ENCODE results near the gene IFNGR1. TPM values are rescaled to one million over a fixed set of nuclear protein-coding genes. Genes with fewer than 3 reads are reported as not detected.

The IFNGR1 gene
- total RNA-seq, 1 experiment from 2014 or later: 27.1 TPM

DNA sequence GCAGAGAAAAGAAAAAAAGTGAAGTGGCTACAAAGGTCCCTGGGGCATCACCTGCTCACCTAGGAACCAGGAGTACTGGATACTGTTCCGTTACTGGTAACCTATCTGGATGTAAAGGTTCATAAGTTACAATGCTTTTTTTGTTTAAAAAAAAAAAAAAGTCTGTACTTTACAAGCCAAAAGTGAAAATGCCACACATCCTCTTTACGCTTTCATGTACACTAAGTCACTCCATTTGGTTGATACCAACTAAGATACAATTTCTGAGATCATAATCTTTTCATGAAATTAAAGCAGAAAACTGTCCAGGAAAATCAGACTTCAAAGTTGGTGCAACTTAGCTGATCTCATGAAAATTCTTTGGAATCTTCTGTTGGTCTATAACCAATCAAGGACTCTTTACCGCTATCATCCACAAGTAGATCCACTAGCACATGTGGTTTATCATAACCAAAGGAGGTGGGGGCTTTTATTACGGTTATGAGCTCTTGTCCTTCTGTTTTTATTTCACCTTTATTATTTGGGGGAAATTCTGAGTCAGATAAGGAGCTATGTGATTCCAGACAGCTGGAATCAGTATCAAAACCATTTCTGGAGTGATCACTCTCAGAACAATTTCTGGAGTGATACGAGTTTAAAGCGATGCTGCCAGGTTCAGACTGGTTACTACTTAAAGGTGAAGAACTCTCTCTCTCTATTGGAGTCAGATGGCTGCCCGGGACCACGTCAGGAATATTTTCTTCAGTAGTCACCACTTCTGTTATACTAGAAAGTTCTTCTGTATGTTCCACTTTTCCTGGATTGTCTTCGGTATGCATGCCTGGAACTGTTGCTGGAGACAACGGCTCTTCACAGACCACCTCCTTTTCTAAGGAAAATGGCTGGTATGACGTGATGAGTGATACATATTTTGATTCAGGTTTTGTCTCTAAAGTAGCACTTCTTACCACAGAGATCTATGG, 21.2 kb downstream of the IFNGR1 start:
- ChIA-PET POLR2A (no interaction called here), CTCF (interaction anchor here (1.5 kb wide), 1 partner anchor 104 kb away, joined by 3 read pairs; no protein-coding TSS in a partner anchor), RAD21 (ENCODE audit: low non-redundant PET in 1 of 2, low total read pairs in 2 of 2, uncharacterized antibody in 2 of 2, unreplicated experiment in 2 of 2) (no interaction called here)
- Histone ChIP-seq H3K9me3 (ENCODE audit: control insufficient read depth in 1 of 2, insufficient read depth in 1 of 2, low read depth in 1 of 2, low read length in 2 of 2) (no peaks in the 10 kb centered on the region), H3K36me3 (ENCODE audit: control insufficient read depth in 1 of 2, insufficient read depth in 2 of 2, low read length in 2 of 2) (peaks cover 8% of the 10 kb centered on the region in 2 experiments; a peak in 3 of 4 replicates), H3K27ac (ENCODE audit: low read depth, low read length) (no peak overlapping the region), H3K4me3 (replicated peaks in 1 of 2; ENCODE audit: low read depth in 1 of 2, low read length in 2 of 2) (no peak overlapping the region), H3K4me2 (ENCODE audit: low read length) (no peak overlapping the region), H3K79me2 (ENCODE audit: insufficient read depth, low read length) (no peaks in the 10 kb centered on the region), H3K9me2 (ENCODE audit: insufficient read depth) (no peaks in the 10 kb centered on the region), H3K9ac (ENCODE audit: low read length) (no peak overlapping the region), H3K27me3 (ENCODE audit: insufficient read depth, low read length) (no peaks in the 10 kb centered on the region), H4K20me1 (ENCODE audit: insufficient read depth) (no peaks in the 10 kb centered on the region), H2AFZ (ENCODE audit: low read depth, low read length, poor library complexity, severe bottlenecking) (no peak overlapping the region), H3K4me1 (ENCODE audit: control insufficient read depth in 1 of 2, insufficient read depth in 2 of 2, low read length in 2 of 2) (no peaks in the 10 kb centered on the region)
- no peak for TF ChIP-seq SIN3A (IDR thresholded peaks at IDR 0.05; ENCODE audit: low read depth)
- no peak for TF ChIP-seq CBX3 (IDR thresholded peaks at IDR 0.05; ENCODE audit: low read depth)
- no peak for TF ChIP-seq SP1 (IDR thresholded peaks at IDR 0.05; ENCODE audit: low read depth)
- TF ChIP-seq EZH2phosphoT487 (IDR thresholded peaks at IDR 0.05; ENCODE audit: borderline replicate concordance): no peak
- TF ChIP-seq CEBPB (IDR thresholded peaks at IDR 0.05; ENCODE audit: low read depth): no peak
- no peak for TF ChIP-seq YY1 (IDR thresholded peaks at IDR 0.05; ENCODE audit: extremely low read depth, insufficient replicate concordance, low read depth, low read length)
- TF ChIP-seq ELF1 (IDR thresholded peaks at IDR 0.05; ENCODE audit: borderline replicate concordance, low read depth): no peak
- no peak for TF ChIP-seq RAD21 (IDR thresholded peaks at IDR 0.05; ENCODE audit: low read depth)
- TF ChIP-seq, protein P1, sequence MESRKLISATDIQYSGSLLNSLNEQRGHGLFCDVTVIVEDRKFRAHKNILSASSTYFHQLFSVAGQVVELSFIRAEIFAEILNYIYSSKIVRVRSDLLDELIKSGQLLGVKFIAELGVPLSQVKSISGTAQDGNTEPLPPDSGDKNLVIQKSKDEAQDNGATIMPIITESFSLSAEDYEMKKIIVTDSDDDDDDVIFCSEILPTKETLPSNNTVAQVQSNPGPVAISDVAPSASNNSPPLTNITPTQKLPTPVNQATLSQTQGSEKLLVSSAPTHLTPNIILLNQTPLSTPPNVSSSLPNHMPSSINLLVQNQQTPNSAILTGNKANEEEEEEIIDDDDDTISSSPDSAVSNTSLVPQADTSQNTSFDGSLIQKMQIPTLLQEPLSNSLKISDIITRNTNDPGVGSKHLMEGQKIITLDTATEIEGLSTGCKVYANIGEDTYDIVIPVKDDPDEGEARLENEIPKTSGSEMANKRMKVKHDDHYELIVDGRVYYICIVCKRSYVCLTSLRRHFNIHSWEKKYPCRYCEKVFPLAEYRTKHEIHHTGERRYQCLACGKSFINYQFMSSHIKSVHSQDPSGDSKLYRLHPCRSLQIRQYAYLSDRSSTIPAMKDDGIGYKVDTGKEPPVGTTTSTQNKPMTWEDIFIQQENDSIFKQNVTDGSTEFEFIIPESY (IDR thresholded peaks at IDR 0.05; ENCODE audit: extremely low read depth, insufficient replicate concordance, low read length): no peak
- TF ChIP-seq JUND (IDR thresholded peaks at IDR 0.05): no peak
- TF ChIP-seq, protein P2, sequence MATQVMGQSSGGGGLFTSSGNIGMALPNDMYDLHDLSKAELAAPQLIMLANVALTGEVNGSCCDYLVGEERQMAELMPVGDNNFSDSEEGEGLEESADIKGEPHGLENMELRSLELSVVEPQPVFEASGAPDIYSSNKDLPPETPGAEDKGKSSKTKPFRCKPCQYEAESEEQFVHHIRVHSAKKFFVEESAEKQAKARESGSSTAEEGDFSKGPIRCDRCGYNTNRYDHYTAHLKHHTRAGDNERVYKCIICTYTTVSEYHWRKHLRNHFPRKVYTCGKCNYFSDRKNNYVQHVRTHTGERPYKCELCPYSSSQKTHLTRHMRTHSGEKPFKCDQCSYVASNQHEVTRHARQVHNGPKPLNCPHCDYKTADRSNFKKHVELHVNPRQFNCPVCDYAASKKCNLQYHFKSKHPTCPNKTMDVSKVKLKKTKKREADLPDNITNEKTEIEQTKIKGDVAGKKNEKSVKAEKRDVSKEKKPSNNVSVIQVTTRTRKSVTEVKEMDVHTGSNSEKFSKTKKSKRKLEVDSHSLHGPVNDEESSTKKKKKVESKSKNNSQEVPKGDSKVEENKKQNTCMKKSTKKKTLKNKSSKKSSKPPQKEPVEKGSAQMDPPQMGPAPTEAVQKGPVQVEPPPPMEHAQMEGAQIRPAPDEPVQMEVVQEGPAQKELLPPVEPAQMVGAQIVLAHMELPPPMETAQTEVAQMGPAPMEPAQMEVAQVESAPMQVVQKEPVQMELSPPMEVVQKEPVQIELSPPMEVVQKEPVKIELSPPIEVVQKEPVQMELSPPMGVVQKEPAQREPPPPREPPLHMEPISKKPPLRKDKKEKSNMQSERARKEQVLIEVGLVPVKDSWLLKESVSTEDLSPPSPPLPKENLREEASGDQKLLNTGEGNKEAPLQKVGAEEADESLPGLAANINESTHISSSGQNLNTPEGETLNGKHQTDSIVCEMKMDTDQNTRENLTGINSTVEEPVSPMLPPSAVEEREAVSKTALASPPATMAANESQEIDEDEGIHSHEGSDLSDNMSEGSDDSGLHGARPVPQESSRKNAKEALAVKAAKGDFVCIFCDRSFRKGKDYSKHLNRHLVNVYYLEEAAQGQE (IDR thresholded peaks at IDR 0.05; ENCODE audit: low read depth): no peak
- no peak for TF ChIP-seq EGR1 (IDR thresholded peaks at IDR 0.05; ENCODE audit: low read depth)
- TF ChIP-seq ZFX (IDR thresholded peaks at IDR 0.05): no peak
- no peak for TF ChIP-seq FOSL1 (IDR thresholded peaks at IDR 0.05; ENCODE audit: low read depth)
- no peak for TF ChIP-seq TCF7L2 (IDR thresholded peaks at IDR 0.05; ENCODE audit: borderline replicate concordance, extremely low read depth, insufficient read depth, insufficient read length)
- TF ChIP-seq ZNF274 (IDR thresholded peaks at IDR 0.05; ENCODE audit: low read depth, low read length): no peak
- no peak for DNase-seq (ENCODE audit: low read depth, low spot score)
- no TSS peak for BruUV-seq (replicated peaks)
- ATAC-seq: no peak
- intact Hi-C loops (cut with micrococcal nuclease): no loop called here

All from HCT116 (cell line).